Left ventricle myocardium inferior (tissue), 1 donor: ENCODE data around the gene SYNE1. TPM values are rescaled to one million over a fixed set of nuclear protein-coding genes. Genes with fewer than 3 reads are reported as not detected.

Experiments
- DNase-seq: peaks from one replicate; pipeline ENCODE4 v3.0.0-alpha.2; 2020
- H3K27ac ChIP-seq: fragments of 200-600 bp; replicated peaks from 2 replicates; pipeline ENCODE4 v1.8.0; 2021
- H3K27me3 ChIP-seq: fragments of 200-600 bp; 2 replicates; pipeline ENCODE4 v1.8.0; 2021; ENCODE audit warnings: low read depth
- H3K36me3 ChIP-seq: fragments of 200-600 bp; 2 replicates; pipeline ENCODE4 v1.8.0; 2021
- H3K4me1 ChIP-seq: fragments of 200-600 bp; 2 replicates; pipeline ENCODE4 v1.8.0; 2021
- H3K4me3 ChIP-seq: fragments of 200-600 bp; 2 replicates; pipeline ENCODE4 v1.8.0; 2021; ENCODE audit warnings: mild to moderate bottlenecking, moderate library complexity
- H3K9me3 ChIP-seq: fragments of 200-600 bp; replicated peaks from 2 replicates; pipeline ENCODE4 v1.8.0; 2021
- intact Hi-C: fragments of 100-400 bp; cut with micrococcal nuclease; formaldehyde crosslinking; loops from one replicate; pipeline ENCODE4 v1.11.0; 2022
- total RNA-seq: library from RNA; stranded (reverse); fragmentation: NEBNext Ultra II Directional; extraction: Animal tissue kit (Norgen Biotek cat#: 25700); gene quantifications from one replicate; pipeline ENCODE4 v1.2.1, GENCODE V29; 2021
- TF ChIP-seq, protein P1 (sequence below): fragments of 200-600 bp; IDR thresholded peaks from 2 replicates; pipeline ENCODE4 v1.8.0; 2021; ENCODE audit warnings: antibody characterized with exemption, mild to moderate bottlenecking, borderline replicate concordance
- donor health status: DM: no; HTN: yes; CAD: no; lungs with severe emphysema.

Gene SYNE1
- total RNA-seq, 1 donor from 2014 or later: 105 TPM

- no peaks in the 10 kb centered on the region for H3K27me3 ChIP-seq
- TF ChIP-seq, protein P1, sequence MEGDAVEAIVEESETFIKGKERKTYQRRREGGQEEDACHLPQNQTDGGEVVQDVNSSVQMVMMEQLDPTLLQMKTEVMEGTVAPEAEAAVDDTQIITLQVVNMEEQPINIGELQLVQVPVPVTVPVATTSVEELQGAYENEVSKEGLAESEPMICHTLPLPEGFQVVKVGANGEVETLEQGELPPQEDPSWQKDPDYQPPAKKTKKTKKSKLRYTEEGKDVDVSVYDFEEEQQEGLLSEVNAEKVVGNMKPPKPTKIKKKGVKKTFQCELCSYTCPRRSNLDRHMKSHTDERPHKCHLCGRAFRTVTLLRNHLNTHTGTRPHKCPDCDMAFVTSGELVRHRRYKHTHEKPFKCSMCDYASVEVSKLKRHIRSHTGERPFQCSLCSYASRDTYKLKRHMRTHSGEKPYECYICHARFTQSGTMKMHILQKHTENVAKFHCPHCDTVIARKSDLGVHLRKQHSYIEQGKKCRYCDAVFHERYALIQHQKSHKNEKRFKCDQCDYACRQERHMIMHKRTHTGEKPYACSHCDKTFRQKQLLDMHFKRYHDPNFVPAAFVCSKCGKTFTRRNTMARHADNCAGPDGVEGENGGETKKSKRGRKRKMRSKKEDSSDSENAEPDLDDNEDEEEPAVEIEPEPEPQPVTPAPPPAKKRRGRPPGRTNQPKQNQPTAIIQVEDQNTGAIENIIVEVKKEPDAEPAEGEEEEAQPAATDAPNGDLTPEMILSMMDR: no peak
- DNase-seq: no peak
- H3K9me3 ChIP-seq: no peaks in the 10 kb centered on the region
- H3K4me3 ChIP-seq: no peak overlapping the region
- peaks cover 82% of the 10 kb centered on the region for H3K36me3 ChIP-seq
- peaks cover 14% of the 10 kb centered on the region for H3K4me1 ChIP-seq
- intact Hi-C loops: no loop called here
- no peak overlapping the region for H3K27ac ChIP-seq
These were observed 328.2 kb downstream of the SYNE1 start for GRCh38 chr6:152309006-152309405.

DNA sequence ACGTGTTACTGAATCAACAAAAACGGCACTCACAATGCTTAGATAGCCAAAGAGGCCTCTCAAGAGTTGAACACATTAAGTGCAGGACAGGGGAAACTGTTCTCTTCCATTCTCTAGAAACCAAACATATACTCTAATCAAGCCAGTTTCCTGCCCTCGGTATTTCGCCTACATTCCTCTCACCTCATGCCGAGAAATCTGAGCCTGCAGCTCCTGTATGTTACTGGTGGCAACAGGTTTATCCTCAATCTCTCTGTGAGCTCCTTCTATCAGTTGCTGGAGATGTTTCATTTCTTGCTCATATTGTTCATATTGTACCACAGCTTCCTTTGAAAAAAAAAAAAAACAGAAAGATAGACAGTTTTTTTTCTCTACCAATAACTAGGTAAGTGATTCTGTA lies 328.9 kb downstream of the SYNE1 start:
- intact Hi-C loops: no loop called here
- peaks cover 7% of the 10 kb centered on the region for H3K4me1 ChIP-seq

DNA sequence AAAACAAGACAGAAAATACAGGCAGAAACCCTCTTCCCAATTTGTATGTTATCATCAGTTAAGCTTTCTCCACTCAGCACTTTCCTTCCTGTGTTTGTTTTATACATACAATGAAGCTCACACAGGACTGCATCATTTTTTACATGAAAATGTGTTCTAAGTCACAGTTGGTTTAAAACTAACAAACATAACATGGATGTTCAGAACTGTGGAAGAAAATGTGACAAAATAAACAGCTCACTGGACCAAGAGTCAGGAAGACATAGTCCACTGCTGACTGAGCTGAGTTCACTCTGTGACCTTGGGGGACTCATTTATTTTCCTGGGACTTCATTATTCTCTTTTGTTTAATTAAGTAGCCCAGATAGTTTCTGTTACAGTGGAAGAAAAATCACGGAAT lies 331.5 kb downstream of the SYNE1 start:
- H3K36me3 ChIP-seq: peaks cover 77% of the 10 kb centered on the region
- no peak overlapping the region for H3K4me3 ChIP-seq
- DNase-seq: no peak
- H3K27me3 ChIP-seq: no peaks in the 10 kb centered on the region
- H3K9me3 ChIP-seq: no peaks in the 10 kb centered on the region
- TF ChIP-seq, protein P1: no peak
- peak overlapping the region; percentile 53 for H3K27ac ChIP-seq
- intact Hi-C loops: no loop called here
- peaks cover 22% of the 10 kb centered on the region for H3K4me1 ChIP-seq

More for the DNA sequence above, 328.9 kb downstream of the SYNE1 start:
- DNase-seq: no peak
- Histone ChIP-seq H3K4me3 (no peak overlapping the region), H3K27ac (no peak overlapping the region), H3K36me3 (peaks cover 89% of the 10 kb centered on the region), H3K27me3 (no peaks in the 10 kb centered on the region), H3K9me3 (no peaks in the 10 kb centered on the region)
- TF ChIP-seq, protein P1: no peak

GRCh38 chr6:152301765-152302568 lies 335.2 kb downstream of the SYNE1 start:
- Histone ChIP-seq H3K36me3 (peaks cover 58% of the 10 kb centered on the region), H3K9me3 (no peaks in the 10 kb centered on the region), H3K27me3 (no peaks in the 10 kb centered on the region), H3K27ac (peak overlapping the region; percentile 92), H3K4me3 (peak overlapping the region; percentile 70), H3K4me1 (peaks cover 44% of the 10 kb centered on the region)
- intact Hi-C loops: no loop called here
- peak; percentile 89 for DNase-seq
- TF ChIP-seq, protein P1: peak; percentile 76

DNA sequence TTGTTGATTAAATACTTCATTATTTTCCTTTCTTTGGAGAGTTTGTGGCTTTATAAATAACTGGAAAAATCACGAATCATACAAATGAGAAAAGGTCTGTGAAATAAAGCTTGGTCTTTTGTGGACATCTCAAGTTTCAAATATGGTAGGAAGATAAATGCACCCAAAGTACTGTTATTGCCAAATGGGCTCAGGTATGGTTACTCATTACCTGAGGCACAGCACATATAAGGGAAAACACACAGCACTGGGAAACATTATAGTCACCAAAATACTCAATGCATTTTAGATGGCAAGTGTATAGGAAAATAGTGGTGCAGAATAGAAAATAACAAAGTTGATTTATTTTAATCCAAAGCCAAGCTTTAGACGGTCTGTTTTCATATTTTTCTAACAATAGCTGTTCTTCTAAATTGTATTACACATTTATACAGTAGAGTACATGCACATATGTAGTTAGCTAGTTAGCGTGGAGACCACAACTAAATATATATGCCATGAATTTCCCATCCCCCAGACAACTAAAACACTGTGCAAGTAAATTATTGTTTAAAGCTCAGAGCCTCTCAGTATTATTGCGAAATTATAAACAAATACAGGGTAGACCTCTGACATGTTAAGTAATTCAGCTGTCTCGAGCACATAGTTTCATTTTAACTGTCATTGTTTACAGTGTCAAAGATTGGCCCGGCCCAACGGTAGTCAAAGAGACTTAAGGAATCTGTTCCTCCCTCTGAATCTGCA lies 336.0 kb downstream of the SYNE1 start:
- H3K27ac ChIP-seq: peak overlapping the region; percentile 92
- DNase-seq: no peak
- H3K27me3 ChIP-seq: no peaks in the 10 kb centered on the region
- H3K36me3 ChIP-seq: peaks cover 57% of the 10 kb centered on the region
- peak overlapping the region; percentile 70 for H3K4me3 ChIP-seq
- peaks cover 51% of the 10 kb centered on the region for H3K4me1 ChIP-seq
- intact Hi-C loops: no loop called here
- TF ChIP-seq, protein P1: no peak
- no peaks in the 10 kb centered on the region for H3K9me3 ChIP-seq
